ENCODE measurements around the gene IRF4. TPM values are rescaled to one million over a fixed set of nuclear protein-coding genes. Genes with fewer than 3 reads are reported as not detected.

IRF4 gene
- total RNA-seq, 4 donors from 2014 or later, result 6.6 to 21.2 (median 8.8) TPM

GRCh38 chr6:443621-444159, 52.1 kb downstream of the IRF4 start:
- intact Hi-C loops (cut with DNase I; ENCODE audit: low total_unique reads), result no loop called here
- no peak overlapping the region for H3K4me3 ChIP-seq (ENCODE audit: low read depth, poor library complexity, severe bottlenecking)
- peak in 1 of 2 donors; percentile 73 for DNase-seq (ENCODE audit: low spot score in 2 of 2)
- TF ChIP-seq POLR2A (IDR thresholded peaks at IDR 0.05), result no peak
- TF ChIP-seq CTCF (IDR thresholded peaks at IDR 0.05), result no peak
- 72 to 77% methylated on average over 19 of the region's 19 CpGs for WGBS, 2 donors

- intact Hi-C loops (cut with DNase I; ENCODE audit: low total_unique reads), result no loop called here
- H3K4me3 ChIP-seq (ENCODE audit: low read depth, poor library complexity, severe bottlenecking), result no peak overlapping the region
- no peak for DNase-seq (ENCODE audit: low spot score in 2 of 2)
- no peak for TF ChIP-seq CTCF (IDR thresholded peaks at IDR 0.05)
- no peak for TF ChIP-seq POLR2A (IDR thresholded peaks at IDR 0.05)
- WGBS, 2 donors, result 60 to 72% methylated on average over 13 to 16 of the region's 18 CpGs
These were observed 53.2 kb downstream of the IRF4 start for GRCh38 chr6:444653-445275.

- WGBS, 2 donors, result 79 to 80% methylated on average over 10 of the region's 11 CpGs
- H3K4me3 ChIP-seq (ENCODE audit: low read depth, poor library complexity, severe bottlenecking), result no peak overlapping the region
- TF ChIP-seq CTCF (IDR thresholded peaks at IDR 0.05) (no peak), POLR2A (IDR thresholded peaks at IDR 0.05) (no peak)
- intact Hi-C loops (cut with DNase I; ENCODE audit: low total_unique reads), result no loop called here
- DNase-seq (ENCODE audit: low spot score in 2 of 2), result no peak
These were observed 54.2 kb downstream of the IRF4 start for GRCh38 chr6:445571-446417.

GRCh38 chr6:446418-447366, 55.1 kb downstream of the IRF4 start:
- TF ChIP-seq POLR2A (IDR thresholded peaks at IDR 0.05) (no peak), CTCF (IDR thresholded peaks at IDR 0.05) (no peak)
- H3K4me3 ChIP-seq (ENCODE audit: low read depth, poor library complexity, severe bottlenecking), result no peak overlapping the region
- intact Hi-C loops (cut with DNase I; ENCODE audit: low total_unique reads), result no loop called here
- DNase-seq (ENCODE audit: low spot score in 2 of 2), result peak in 1 of 2 donors; percentile 64
- 81 to 82% methylated on average over 27 to 28 of the region's 28 CpGs for WGBS, 2 donors

- intact Hi-C loops (cut with DNase I; ENCODE audit: low total_unique reads), result no loop called here
- TF ChIP-seq POLR2A (IDR thresholded peaks at IDR 0.05), result no peak
- TF ChIP-seq CTCF (IDR thresholded peaks at IDR 0.05), result no peak
- peak in 1 of 2 donors; percentile 61 for DNase-seq (ENCODE audit: low spot score in 2 of 2)
- no peak overlapping the region for H3K4me3 ChIP-seq (ENCODE audit: low read depth, poor library complexity, severe bottlenecking)
- 80 to 86% methylated on average over 20 to 29 of the region's 29 CpGs for WGBS, 2 donors
These were observed 56.0 kb downstream of the IRF4 start for GRCh38 chr6:447381-448165.
